Measurements from ENCODE around the gene CNIH2. TPM values are rescaled to one million over a fixed set of nuclear protein-coding genes. Genes with fewer than 3 reads are reported as not detected.

CNIH2 gene
- total RNA-seq, 6 experiments from 2014 or later = 0.73 to 1.9 (median 1.1) TPM

DNA sequence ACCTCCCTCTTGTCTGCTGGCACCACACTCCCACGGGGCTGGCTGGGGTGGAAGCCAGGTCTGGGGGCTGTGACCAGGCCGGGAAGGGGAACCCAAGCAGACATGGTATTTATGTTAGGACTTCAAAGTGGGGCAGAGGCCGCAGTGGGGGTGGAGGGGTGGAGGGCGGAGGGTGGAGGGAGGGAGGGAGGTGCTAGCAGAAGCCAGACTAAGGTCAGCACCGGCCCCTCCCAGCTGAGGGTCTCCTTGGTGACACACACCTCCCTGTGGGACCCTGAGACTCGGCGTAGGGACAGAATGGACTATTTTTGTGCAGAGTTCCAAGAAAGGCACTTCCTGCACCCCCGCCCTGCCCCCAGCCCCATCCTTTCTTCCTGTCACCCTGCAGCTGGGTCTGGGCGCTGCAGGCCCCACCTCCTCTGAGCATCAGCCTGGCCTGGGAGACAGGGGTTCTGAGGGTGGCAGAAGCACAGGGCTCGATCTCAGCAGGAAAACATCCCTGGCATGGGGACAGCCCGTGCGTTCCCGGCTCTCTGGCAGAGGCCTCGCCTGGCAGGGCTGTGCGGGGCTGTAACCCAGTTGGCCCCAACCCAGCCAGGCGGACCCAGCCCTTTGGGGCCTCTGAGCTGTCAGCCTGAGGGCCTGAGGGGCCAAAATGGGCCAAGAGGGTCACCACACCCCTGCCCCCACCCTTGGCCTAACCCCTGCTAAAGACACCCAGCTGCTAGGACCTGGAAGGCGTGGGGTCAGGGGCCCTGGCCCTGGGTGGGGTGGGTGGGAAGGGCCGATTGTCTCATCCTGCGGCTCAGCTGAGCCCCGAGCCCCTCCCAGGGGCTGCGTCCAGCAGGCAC, 48.5 kb downstream of the CNIH2 start:
- Mint-ChIP-seq H3K9me3 (no peaks in the 10 kb centered on the region), H3K4me1 (ENCODE audit: low read depth) (peaks cover 53% of the 10 kb centered on the region), H3K27ac (peak overlapping the region; percentile 92), H3K4me3 (peak overlapping the region; percentile 50), H3K36me3 (ENCODE audit: low read depth) (no peaks in the 10 kb centered on the region), H3K27me3 (ENCODE audit: insufficient read depth) (peaks cover 13% of the 10 kb centered on the region)
- DNase-seq = peak; percentile 54
- TF ChIP-seq, protein P1, sequence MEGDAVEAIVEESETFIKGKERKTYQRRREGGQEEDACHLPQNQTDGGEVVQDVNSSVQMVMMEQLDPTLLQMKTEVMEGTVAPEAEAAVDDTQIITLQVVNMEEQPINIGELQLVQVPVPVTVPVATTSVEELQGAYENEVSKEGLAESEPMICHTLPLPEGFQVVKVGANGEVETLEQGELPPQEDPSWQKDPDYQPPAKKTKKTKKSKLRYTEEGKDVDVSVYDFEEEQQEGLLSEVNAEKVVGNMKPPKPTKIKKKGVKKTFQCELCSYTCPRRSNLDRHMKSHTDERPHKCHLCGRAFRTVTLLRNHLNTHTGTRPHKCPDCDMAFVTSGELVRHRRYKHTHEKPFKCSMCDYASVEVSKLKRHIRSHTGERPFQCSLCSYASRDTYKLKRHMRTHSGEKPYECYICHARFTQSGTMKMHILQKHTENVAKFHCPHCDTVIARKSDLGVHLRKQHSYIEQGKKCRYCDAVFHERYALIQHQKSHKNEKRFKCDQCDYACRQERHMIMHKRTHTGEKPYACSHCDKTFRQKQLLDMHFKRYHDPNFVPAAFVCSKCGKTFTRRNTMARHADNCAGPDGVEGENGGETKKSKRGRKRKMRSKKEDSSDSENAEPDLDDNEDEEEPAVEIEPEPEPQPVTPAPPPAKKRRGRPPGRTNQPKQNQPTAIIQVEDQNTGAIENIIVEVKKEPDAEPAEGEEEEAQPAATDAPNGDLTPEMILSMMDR (IDR thresholded peaks at IDR 0.05) = no peak

DNA sequence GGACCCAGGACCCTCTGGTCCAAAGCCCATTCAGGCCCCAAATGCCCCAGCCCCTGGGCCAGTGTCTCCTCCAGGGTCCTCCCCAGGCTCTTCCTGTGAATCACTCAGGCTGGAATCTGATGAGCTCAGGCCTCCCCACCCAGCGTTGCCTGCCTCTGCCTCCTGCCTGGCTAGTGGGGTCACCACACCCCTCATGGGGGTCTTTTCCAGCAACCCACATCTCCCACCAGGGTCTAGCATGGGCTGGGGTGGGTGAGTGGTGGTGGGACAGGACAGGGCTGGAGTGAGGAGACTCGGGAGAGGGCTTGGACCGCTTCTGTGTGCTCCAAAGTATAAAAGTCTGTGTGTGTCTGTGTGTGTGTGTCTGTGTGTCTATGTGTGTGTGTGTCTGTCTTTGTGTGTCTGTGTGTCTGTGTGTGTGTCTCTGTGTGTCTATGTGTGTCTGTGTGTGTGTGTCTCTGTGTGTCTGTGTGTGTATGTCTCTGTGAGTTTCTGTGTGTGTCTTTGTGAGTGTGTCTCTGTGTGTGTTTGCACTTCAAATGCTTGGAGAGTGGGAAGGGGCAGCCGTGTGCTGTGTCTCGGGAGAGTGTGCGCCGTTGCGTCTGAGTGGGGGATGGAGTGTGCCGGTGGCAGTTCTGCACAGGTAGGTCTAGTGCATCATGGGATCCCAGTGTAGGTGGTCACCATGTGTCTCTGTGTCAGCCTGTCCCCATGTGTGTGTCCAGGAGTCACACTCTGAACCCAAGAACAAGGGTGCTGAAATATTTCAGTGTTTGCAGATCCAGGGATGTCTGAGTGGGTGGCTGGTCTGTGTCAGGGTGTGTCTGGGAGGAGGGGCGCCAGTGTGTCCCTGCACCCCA, 49.4 kb downstream of the CNIH2 start:
- Mint-ChIP-seq H3K27me3 (ENCODE audit: insufficient read depth) (peaks cover 13% of the 10 kb centered on the region), H3K27ac (peak overlapping the region; percentile 88), H3K36me3 (ENCODE audit: low read depth) (no peaks in the 10 kb centered on the region), H3K4me1 (ENCODE audit: low read depth) (peaks cover 53% of the 10 kb centered on the region), H3K4me3 (peak overlapping the region; percentile 44), H3K9me3 (no peaks in the 10 kb centered on the region)
- DNase-seq = peak; percentile 68
- TF ChIP-seq, protein P1 (IDR thresholded peaks at IDR 0.05) = peak; percentile 19; the same call in 1 of the 2 replicates

DNA sequence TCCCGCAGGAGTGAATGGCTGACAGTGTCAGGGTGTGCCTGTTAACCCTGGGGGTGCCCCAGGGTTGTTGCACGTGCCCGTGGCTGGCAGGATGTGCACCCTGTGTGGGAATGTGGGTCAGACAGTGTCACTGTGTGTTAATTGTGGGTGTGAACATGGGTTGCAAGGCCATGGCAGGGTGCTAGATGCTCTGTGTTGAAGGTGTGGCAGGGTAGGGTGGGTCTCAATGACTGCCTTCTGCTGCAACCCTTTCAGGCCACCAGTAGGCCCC, 50.0 kb downstream of the CNIH2 start:
- peak; percentile 57 for DNase-seq
- H3K27me3 Mint-ChIP-seq (ENCODE audit: insufficient read depth) = peaks cover 13% of the 10 kb centered on the region
- peak overlapping the region; percentile 88 for H3K27ac Mint-ChIP-seq
- H3K9me3 Mint-ChIP-seq = no peaks in the 10 kb centered on the region
- H3K4me3 Mint-ChIP-seq = peak overlapping the region; percentile 44
- TF ChIP-seq, protein P1 (IDR thresholded peaks at IDR 0.05) = no peak
- peaks cover 53% of the 10 kb centered on the region for H3K4me1 Mint-ChIP-seq (ENCODE audit: low read depth)
- peaks cover 3% of the 10 kb centered on the region; the same call in 1 of the 2 replicates for H3K36me3 Mint-ChIP-seq (ENCODE audit: low read depth)

DNA sequence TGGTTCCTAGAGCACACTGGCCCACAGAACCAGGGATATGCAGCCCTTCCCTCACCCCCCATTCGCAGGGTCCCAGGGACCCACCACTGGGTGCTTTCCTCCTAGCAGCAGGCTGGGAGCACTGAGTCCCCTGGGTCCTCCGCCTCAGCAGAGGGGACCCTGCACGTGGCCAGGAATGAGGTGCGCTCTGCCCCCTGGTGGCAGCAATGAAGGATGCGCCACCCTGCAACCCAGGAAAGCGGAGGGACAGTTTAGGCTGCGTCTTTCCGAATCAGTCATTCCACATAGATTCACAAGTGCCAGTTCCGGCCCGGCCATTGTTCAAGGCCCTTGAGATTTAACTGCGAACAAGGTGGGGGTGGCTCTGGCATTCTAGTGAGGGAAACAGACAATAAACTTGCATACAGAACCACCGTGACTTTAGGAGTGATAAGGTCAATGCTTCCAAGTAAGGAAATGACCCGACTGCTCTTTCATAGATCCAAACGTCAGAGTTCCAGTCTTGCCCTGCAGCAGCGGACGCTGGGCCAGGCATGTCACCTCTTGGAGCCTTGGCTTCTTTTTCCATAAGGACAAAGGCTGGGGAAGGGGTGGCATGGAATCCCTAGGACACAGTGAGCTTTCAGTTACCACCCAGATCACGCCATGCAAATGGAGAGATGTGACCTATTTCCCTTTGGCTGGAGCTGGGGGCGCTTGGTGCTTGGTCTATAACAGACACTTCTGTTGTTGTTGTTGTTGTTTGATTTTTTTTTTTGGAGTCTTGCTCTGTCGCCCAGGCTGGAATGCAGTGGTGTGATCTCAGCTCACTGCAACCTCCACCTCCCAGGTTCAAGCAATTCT, 50.5 kb downstream of the CNIH2 start:
- peak; percentile 78 for DNase-seq
- Mint-ChIP-seq H3K9me3 (no peaks in the 10 kb centered on the region), H3K27ac (peak overlapping the region; percentile 88)

More for the DNA sequence above, 50.5 kb downstream of the CNIH2 start:
- Mint-ChIP-seq H3K4me3 (peak overlapping the region; percentile 44), H3K4me1 (ENCODE audit: low read depth) (peaks cover 53% of the 10 kb centered on the region), H3K36me3 (ENCODE audit: low read depth) (peaks cover 5% of the 10 kb centered on the region; the same call in 1 of the 2 replicates), H3K27me3 (ENCODE audit: insufficient read depth) (peaks cover 13% of the 10 kb centered on the region)
- TF ChIP-seq, protein P1 (IDR thresholded peaks at IDR 0.05) = peak; percentile 100

Measured in HFFc6 (cell line).